A549 treated with AZD2906 at 1 μM for 4 hours (cell line): Measurements from ENCODE around the gene SOWAHB. TPM values are rescaled to one million over a fixed set of nuclear protein-coding genes. Genes with fewer than 3 reads are reported as not detected.

ENCODE experiments used
- total RNA-seq: library from RNA; stranded (reverse); fragments of 200-300 nt; extraction: Qiagen RNA extraction; gene quantifications from 5 replicates; pipeline ENCODE4 v1.2.3, GENCODE V29; 2022

The SOWAHB gene
- total RNA-seq: 0.02 to 0.05 TPM (median 0.03 TPM) in 5 replicates

DNA sequence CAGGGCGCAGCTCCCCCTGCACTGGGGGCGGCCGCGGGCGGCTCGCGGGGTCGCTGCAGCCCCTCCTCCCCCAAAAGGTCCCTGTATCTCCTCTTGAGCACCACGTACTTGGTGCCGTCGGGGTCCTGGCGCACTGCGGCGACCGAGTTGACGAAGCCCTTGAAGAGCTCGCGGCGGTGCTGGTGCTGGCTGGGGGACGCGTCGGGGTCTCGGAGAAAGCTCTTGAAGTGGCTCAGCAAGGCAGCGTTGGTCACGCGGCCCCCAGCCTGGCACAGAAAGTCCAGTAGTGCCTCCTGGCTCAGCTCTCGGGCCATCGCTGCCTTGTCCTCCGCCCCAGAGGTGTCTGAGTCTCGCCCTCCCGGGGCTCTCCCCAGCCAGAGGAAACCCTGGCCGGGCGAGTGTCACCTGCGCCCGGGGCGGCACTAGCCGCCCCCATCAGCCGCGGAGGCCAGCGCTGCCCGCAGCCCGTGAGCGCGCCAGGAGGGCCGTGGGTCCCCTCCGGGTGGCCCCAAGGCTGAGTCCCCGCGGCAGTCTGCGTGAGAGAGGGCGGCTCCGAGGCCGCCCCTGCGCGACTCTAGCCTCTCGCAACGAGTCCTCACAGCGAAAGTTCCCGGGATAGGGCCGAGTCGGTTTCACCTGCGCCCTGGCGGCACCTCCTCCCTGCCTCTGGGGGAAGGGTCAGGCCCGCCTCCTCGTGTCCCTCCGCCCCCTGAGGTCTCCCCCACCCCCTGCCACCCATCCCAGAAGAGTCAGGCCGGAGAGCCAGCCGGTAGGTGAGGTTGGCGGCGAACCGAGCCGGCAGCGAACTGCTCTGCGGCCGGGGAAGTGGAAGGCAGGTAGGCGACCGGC, at the start of gene SOWAHB:
Gene SOWAHB, minus strand, starts transcription at position 609 of the 849 bp plus-strand sequence. Its CDS starts 295 bp downstream, at position 314.

Other genes with a start within 250 kb of the SOWAHB start
- gene SEPTIN11, start 51.6 kb upstream of the SOWAHB start, total RNA-seq: 30.9 to 48.7 TPM (median 38.4 TPM) in 5 replicates
- 54.7 to 68.7 TPM (median 63.0 TPM) in 5 replicates for gene CCNI, start 177.8 kb upstream of the SOWAHB start, total RNA-seq